Measurements from ENCODE around the gene GLIS1. TPM values are rescaled to one million over a fixed set of nuclear protein-coding genes. Genes with fewer than 3 reads are reported as not detected.

Gene GLIS1
- total RNA-seq, 2 experiments from 2014 or later: not detected

DNA sequence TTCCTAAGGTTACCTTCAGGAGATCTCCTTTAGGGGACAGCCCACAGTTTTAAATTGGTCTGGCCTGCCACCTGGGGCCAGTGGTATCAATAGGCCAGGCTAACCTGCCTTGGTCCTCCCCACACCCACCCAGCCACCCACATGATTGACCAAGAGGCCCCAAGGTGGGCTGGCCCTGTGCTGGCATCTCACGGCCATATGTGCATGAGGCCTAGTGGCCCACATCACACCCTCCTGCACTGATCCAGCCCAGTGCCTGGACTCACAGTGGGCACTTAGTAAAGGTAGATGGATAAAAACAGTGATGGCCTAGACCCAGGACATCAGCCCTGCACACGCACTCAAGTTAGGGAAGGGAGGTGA is 197.7 kb downstream of the GLIS1 start:
- ChIA-PET CTCF (interaction anchor here (1.1 to 1.5 kb wide), 2 partner anchors 54 to 100 kb away, joined by 3 read pairs; no protein-coding TSS in a partner anchor), POLR2A (no interaction called here)
- DNase-seq (no peak), ATAC-seq (no peak)
- Mint-ChIP-seq H3K27ac (no peak overlapping the region), H3K9me3 (no peaks in the 10 kb centered on the region), H3K4me1 (ENCODE audit: low read depth) (no peaks in the 10 kb centered on the region), H3K4me3 (no peak overlapping the region), H3K27me3 (no peaks in the 10 kb centered on the region), H3K36me3 (ENCODE audit: low read depth) (no peaks in the 10 kb centered on the region)
- TF ChIP-seq, protein P1, sequence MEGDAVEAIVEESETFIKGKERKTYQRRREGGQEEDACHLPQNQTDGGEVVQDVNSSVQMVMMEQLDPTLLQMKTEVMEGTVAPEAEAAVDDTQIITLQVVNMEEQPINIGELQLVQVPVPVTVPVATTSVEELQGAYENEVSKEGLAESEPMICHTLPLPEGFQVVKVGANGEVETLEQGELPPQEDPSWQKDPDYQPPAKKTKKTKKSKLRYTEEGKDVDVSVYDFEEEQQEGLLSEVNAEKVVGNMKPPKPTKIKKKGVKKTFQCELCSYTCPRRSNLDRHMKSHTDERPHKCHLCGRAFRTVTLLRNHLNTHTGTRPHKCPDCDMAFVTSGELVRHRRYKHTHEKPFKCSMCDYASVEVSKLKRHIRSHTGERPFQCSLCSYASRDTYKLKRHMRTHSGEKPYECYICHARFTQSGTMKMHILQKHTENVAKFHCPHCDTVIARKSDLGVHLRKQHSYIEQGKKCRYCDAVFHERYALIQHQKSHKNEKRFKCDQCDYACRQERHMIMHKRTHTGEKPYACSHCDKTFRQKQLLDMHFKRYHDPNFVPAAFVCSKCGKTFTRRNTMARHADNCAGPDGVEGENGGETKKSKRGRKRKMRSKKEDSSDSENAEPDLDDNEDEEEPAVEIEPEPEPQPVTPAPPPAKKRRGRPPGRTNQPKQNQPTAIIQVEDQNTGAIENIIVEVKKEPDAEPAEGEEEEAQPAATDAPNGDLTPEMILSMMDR (IDR thresholded peaks at IDR 0.05): no peak
- intact Hi-C loops (cut with micrococcal nuclease): no loop called here

DNA sequence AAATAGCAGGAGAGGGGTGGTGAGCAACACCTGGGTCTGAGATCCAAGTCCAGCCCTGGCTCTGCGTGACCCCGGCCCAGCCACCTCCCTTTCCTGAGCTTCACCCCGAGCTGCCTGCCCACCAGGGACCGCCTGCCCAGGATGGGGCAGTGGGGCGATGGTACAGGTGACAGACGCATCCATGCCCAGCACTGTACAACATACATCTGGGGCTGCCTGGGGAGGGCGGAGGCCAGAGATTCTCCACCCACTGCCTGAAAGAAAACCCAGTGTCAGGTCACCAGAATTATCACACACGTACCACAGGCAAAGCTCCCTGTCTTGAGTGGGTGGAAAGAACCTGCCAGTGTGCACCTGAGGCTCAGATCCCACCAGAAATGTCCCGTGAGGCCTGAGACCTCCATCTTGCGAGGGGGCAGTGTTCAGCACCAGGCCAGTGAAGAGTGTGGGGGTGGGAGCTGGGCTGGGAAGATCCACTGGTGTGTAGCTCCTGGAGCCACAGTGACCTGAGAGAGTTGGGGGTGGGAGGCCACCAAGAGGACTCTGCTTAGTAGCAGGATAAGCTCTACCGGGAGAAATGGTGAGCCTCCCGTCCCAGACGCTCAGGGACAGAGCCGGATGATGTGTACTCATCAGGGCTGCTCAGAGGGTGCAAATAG is 198.2 kb downstream of the GLIS1 start:
- POLR2A ChIA-PET: no interaction called here
- Mint-ChIP-seq H3K27ac (no peak overlapping the region), H3K4me3 (no peak overlapping the region), H3K36me3 (ENCODE audit: low read depth) (no peaks in the 10 kb centered on the region), H3K27me3 (no peaks in the 10 kb centered on the region), H3K4me1 (ENCODE audit: low read depth) (no peaks in the 10 kb centered on the region), H3K9me3 (no peaks in the 10 kb centered on the region)
- DNase-seq (no peak), ATAC-seq (no peak)
- TF ChIP-seq, protein P1 (IDR thresholded peaks at IDR 0.05): no peak
- intact Hi-C loops (cut with micrococcal nuclease): no loop called here
- CTCF ChIA-PET: interaction anchor here (1.5 kb wide), 1 partner anchor 100 kb away, joined by 3 read pairs; no protein-coding TSS in a partner anchor

DNA sequence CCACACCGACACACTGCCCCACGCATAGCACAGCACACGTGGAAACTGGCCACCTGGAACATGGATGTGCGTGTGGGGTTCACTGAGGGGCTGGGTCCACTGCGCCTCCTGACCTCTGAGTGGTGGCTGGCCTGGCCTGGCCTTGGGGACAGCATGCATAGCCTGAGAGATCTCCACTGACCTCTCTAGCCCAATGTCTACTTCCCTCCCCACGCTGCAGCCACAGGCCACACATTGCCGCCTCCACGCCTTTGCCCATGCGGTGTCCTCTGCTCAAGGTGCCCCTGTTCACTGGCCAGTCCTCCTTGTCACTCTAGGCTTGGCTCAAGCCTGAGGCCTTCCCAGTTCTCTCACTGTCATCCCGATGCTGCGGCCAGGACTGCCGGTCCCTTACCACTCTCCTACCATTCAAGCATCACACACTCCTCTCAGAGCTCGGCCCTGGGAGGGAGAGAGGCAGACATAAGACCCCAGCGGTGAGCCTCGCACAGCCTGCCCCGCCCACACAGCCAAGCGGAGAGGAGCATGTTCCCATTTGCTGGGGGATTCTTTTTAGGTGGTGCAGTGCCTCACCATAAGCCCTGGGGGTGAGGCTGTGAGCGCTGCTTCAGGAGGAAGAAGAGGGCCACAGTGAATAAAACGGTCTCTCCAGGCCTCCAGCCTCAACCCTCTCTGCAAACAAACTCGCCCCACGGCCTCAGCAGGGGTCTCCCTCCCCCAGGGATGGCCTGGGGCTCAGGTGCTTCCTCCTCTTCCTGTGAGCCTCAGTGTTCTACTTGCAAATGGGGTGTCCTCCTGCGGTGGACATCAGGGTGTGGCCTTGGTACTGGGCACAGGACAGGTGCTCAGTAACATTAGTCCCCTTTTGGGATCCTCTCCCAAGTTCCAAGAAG is 199.0 kb downstream of the GLIS1 start:
- Mint-ChIP-seq H3K27ac (no peak overlapping the region), H3K27me3 (no peaks in the 10 kb centered on the region), H3K36me3 (ENCODE audit: low read depth) (no peaks in the 10 kb centered on the region), H3K9me3 (no peaks in the 10 kb centered on the region), H3K4me1 (ENCODE audit: low read depth) (no peaks in the 10 kb centered on the region), H3K4me3 (no peak overlapping the region)
- DNase-seq (no peak), ATAC-seq (no peak)
- TF ChIP-seq, protein P1 (IDR thresholded peaks at IDR 0.05): no peak
- ChIA-PET POLR2A (no interaction called here), CTCF (no interaction called here)
- intact Hi-C loops (cut with micrococcal nuclease): no loop called here

DNA sequence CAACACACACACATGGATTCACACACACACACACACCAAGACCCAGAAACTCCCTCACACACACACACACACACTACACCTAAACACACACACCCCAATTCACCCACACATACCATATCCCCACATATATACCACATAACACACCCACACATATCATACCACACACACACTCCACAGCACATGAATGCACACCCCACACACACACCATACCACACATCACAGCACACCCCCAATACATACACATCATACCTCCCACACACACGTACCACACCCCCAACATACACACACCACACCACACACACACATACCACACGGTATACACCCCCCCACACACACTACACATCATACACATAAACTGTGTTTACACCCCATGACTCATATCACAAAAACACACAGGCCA is 199.7 kb downstream of the GLIS1 start:
- Mint-ChIP-seq H3K9me3 (no peaks in the 10 kb centered on the region), H3K4me1 (ENCODE audit: low read depth) (no peaks in the 10 kb centered on the region), H3K27ac (no peak overlapping the region), H3K4me3 (no peak overlapping the region), H3K27me3 (no peaks in the 10 kb centered on the region), H3K36me3 (ENCODE audit: low read depth) (no peaks in the 10 kb centered on the region)
- ChIA-PET POLR2A (no interaction called here), CTCF (no interaction called here)
- intact Hi-C loops (cut with micrococcal nuclease): no loop called here
- TF ChIP-seq, protein P1 (IDR thresholded peaks at IDR 0.05): no peak
- DNase-seq: no peak
- ATAC-seq: no peak

DNA sequence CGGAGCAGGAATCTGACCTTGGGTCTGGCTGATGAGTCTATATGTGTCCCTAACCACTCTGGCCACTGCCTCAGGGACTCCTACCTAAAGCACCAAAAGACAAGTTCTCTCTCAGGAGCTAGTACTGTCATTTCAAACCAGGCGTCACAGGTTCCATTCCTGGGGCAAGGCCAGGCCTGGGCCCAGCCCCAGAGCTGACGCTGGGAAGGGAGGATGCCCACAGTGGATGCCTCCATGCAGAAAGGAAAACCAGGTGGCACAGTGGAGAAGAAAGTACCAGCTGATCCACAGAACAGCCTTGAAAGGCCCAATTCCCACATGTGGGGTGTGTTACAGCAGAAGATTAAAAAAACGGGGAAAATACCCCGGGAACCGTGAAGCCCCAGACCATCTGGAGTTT is 202.4 kb downstream of the GLIS1 start:
- ATAC-seq (no peak), DNase-seq (no peak)
- Mint-ChIP-seq H3K9me3 (no peaks in the 10 kb centered on the region), H3K4me3 (no peak overlapping the region), H3K4me1 (ENCODE audit: low read depth) (no peaks in the 10 kb centered on the region), H3K27ac (no peak overlapping the region), H3K36me3 (ENCODE audit: low read depth) (no peaks in the 10 kb centered on the region), H3K27me3 (no peaks in the 10 kb centered on the region)
- POLR2A ChIA-PET: no interaction called here
- CTCF ChIA-PET: no interaction called here
- TF ChIP-seq, protein P1 (IDR thresholded peaks at IDR 0.05): no peak
- intact Hi-C loops (cut with micrococcal nuclease): no loop called here

Measured in activated CD8-positive, alpha-beta T cell treated with anti-CD3 and anti-CD28 coated beads for 36 hours (primary cell).